Hepatocyte (in vitro differentiated cells): Measurements from ENCODE around the gene CDC42BPB.

Experiments
- EZH2phosphoT487 ChIP-seq: fragments of 200-600 bp; sonication (generic); IDR thresholded peaks from one replicate; pipeline ENCODE4 v1.6.1; 2018; ENCODE audit warnings: antibody characterized with exemption, mild to moderate bottlenecking, low read depth, moderate library complexity; ENCODE audit not compliant: unreplicated experiment, severe bottlenecking
- TF ChIP-seq, protein P1 (sequence below): fragments of 200-600 bp; sonication (generic); IDR thresholded peaks from 2 replicates; pipeline ENCODE4 v1.5.1; 2016; ENCODE audit warnings: antibody characterized with exemption, mild to moderate bottlenecking; ENCODE audit not compliant: poor library complexity

GRCh38 chr14:102908766-102909455 is 148.4 kb downstream of the CDC42BPB start:
- TF ChIP-seq, protein P1, sequence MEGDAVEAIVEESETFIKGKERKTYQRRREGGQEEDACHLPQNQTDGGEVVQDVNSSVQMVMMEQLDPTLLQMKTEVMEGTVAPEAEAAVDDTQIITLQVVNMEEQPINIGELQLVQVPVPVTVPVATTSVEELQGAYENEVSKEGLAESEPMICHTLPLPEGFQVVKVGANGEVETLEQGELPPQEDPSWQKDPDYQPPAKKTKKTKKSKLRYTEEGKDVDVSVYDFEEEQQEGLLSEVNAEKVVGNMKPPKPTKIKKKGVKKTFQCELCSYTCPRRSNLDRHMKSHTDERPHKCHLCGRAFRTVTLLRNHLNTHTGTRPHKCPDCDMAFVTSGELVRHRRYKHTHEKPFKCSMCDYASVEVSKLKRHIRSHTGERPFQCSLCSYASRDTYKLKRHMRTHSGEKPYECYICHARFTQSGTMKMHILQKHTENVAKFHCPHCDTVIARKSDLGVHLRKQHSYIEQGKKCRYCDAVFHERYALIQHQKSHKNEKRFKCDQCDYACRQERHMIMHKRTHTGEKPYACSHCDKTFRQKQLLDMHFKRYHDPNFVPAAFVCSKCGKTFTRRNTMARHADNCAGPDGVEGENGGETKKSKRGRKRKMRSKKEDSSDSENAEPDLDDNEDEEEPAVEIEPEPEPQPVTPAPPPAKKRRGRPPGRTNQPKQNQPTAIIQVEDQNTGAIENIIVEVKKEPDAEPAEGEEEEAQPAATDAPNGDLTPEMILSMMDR: no peak
- TF ChIP-seq EZH2phosphoT487: no peak
